VCaP (cell line): Measurements from ENCODE around the gene TRPM2.
"Not testable (repeated sequence)": the region's sequence is repeated elsewhere in the genome, so short reads cannot be mapped to it uniquely, and the experiment has no call there.

Experiments
- H3K27ac ChIP-seq: fragments of 450-650 bp; 2 replicates; pipeline ENCODE4 v1.5.1; 2017
- TF ChIP-seq, protein P1 (sequence below): fragments of 450-650 bp; conservative IDR thresholded peaks from 2 replicates; pipeline ENCODE4 v1.5.1; 2017; ENCODE audit warnings: mild to moderate bottlenecking, moderate library complexity

Gene TRPM2

GRCh38 chr21:44337941-44338895 is 15.2 kb upstream of the TRPM2 start:
- peak overlapping the region; percentile 65 for H3K27ac ChIP-seq
- TF ChIP-seq, protein P1, sequence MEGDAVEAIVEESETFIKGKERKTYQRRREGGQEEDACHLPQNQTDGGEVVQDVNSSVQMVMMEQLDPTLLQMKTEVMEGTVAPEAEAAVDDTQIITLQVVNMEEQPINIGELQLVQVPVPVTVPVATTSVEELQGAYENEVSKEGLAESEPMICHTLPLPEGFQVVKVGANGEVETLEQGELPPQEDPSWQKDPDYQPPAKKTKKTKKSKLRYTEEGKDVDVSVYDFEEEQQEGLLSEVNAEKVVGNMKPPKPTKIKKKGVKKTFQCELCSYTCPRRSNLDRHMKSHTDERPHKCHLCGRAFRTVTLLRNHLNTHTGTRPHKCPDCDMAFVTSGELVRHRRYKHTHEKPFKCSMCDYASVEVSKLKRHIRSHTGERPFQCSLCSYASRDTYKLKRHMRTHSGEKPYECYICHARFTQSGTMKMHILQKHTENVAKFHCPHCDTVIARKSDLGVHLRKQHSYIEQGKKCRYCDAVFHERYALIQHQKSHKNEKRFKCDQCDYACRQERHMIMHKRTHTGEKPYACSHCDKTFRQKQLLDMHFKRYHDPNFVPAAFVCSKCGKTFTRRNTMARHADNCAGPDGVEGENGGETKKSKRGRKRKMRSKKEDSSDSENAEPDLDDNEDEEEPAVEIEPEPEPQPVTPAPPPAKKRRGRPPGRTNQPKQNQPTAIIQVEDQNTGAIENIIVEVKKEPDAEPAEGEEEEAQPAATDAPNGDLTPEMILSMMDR = peak; percentile 68

DNA sequence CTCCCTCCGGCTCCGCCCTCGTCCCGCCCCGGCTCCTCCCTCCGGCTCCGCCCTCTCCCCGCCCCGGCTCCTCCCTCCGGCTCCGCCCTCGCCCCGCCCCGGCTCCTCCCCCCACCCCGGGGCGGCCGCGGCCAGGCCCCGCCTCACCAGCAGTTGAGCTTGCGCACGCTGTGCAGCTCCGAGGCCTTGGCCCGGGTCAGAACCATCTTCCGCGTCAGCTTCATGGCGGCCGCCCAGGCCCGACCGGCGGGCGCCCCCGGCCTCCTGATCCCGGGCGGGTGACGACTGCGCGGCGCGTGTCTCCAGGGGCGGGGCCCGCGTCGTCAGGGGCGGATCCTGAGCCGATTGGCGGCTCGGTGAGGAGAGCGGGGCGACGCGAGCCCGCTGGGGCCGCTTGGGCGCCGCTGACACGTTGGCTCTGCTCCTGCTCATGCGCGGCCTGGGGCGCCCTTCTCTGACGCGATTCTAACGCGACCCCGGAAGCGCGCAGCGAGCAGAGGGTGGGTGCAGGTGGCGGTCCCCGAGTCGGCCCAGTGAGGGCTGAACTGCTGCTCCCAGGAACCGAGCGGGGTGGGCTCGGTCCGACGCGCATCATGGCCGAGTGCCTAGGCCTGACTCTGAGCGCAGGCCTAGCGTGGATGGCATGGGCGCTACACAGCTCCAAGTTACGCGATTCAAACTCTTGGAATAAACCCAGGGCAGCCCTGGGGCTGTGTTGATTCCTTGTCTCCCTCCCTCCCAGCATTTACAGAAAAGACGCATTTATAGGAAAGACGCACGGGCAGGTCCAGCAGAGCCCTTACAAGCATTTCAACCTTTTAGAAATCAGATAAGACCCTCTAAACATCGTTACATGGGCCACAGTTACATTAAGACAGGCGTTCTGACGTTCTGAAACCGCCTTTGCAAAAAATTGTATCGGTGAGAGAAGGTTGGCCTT is 14.2 kb upstream of the TRPM2 start, which contains the start of gene CFAP410:
TSS of gene CFAP410 (minus strand) at position 420 of the 940 bp plus-strand sequence. CDS start at position 224, 196 bp downstream.
- peak within 1 kb of the TSS; percentile 91 for H3K27ac ChIP-seq

DNA sequence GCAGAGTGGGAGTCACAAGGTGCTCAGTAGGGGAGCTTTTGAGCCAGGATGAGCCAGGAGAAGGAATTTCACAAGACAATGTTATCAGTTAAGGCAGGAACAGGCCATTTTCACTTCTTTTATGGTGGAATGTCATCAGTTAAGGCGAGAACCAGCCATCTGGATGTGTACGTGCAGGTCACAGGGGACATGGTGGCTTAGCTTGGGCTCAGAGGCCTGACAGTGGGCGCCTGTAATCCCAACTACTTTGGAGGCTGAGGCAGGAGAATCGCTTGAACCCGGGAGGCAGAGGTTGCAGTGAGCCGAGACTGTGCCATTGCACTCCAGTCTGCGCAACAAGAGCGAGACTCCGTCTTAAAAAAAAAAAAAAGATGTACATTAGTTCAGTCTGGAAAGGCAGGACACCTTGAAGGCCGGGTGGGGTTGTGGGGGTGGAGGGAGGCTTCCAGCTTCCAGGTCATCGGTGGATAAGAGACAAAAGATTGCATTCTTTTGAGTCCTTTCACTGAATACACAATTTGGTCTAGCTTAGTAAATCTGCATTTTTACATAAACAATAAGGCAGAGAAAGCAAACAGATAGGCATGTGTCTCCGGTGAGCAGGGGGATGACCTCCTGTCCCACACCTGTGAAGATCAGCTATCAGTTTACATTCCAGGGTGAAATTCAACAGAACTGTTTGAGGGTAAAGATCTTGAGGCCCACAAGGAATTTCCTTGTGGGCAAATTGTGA is 11.5 kb upstream of the TRPM2 start:
- H3K27ac ChIP-seq = not testable (repeated sequence)

More for the DNA sequence above, 14.2 kb upstream of the TRPM2 start, which contains the start of gene CFAP410:
- TF ChIP-seq, protein P1 = no peak

DNA sequence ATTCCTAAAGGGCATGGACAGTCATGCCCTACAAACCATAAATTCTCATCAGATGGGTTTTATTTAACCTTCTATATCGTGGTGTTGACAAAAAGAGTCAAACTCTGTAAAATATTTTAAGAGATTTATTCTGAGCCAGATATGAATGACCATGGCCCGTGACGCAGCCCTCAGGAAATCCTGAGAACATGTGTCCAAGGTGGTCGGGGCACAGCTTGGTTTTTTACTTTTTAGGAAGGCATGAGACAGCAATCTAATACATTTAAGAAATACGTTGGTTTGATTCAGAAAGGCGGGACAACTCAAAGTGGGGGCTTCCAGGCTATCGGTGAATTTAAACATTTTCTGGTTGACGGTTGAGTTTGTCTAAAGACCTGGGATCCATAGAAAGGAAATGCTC is 10.4 kb upstream of the TRPM2 start:
- not testable (repeated sequence) for H3K27ac ChIP-seq

GRCh38 chr21:44344541-44345183 is 8.8 kb upstream of the TRPM2 start:
- TF ChIP-seq, protein P1 = no peak

DNA sequence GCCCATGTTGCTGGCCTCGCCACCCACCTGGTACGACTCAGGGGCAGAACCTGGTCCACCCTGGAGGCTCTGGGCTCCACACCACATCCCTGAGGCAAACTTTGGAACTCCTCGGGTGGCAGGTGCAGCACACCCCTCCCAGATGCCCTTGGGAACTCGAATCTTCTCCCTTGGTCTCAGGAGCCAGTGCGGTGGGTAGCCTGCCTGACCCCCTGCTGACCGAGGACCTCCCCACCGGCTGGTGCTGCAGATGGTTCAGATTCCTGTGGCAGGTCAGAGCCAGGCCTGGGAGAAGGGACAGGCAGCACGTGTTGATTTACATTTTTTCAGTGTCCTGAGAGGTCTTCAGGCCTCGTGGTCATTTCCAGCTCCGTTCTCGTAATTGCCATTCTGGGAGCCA is 7.9 kb upstream of the TRPM2 start:
- TF ChIP-seq, protein P1 = no peak
- no peak overlapping the region for H3K27ac ChIP-seq

More at GRCh38 chr21:44344541-44345183, 8.8 kb upstream of the TRPM2 start:
- H3K27ac ChIP-seq = no peak overlapping the region

- TF ChIP-seq, protein P1 = no peak
- peak overlapping the region; percentile 97 for H3K27ac ChIP-seq
Observed at GRCh38 chr21:44347911-44348451, 5.4 kb upstream of the TRPM2 start.
